CD14-positive monocyte (primary cell): ENCODE results near the gene DPH1. TPM values are rescaled to one million over a fixed set of nuclear protein-coding genes. Genes with fewer than 3 reads are reported as not detected.
A peak's percentile ranks its signal among the peaks of the same experiment; 100 is the strongest.

Experiments used
- DNase-seq, 3 donors: peaks; one replicate each; pipeline ENCODE4 v3.0.0-alpha.2; 2011 to 2022
- H2AFZ ChIP-seq: 2 replicates; pipeline ENCODE4 v1.6.0; 2012; ENCODE audit warnings: mild to moderate bottlenecking, low read depth, low read length, inconsistent platforms; ENCODE audit not compliant: insufficient read depth, poor library complexity, severe bottlenecking
- H3K27ac ChIP-seq, 2 donors: 1 replicate in 1 of 2; 2 replicates in 1 of 2; pipeline ENCODE4 v1.5.1; 2012 to 2013; ENCODE audit warnings: low read length in 2 of 2, control low read depth in 1 of 2, inconsistent platforms in 1 of 2, low read depth in 1 of 2, mild to moderate bottlenecking in 1 of 2
- H3K27me3 ChIP-seq, 2 donors: one replicate each; pipeline versions ENCODE4 v1.6.0 to v1.6.1; 2011 to 2013; ENCODE audit warnings: low read length in 2 of 2; ENCODE audit not compliant: control insufficient read depth in 2 of 2, insufficient read depth in 2 of 2
- H3K36me3 ChIP-seq, 2 donors: replicated peaks in 1 of 2; 1 replicate in 1 of 2; 2 replicates in 1 of 2; pipeline versions ENCODE4 v1.5.1 to v1.6.1; 2012 to 2013; ENCODE audit warnings: low read length in 2 of 2, control low read depth in 1 of 2, inconsistent platforms in 1 of 2, mild to moderate bottlenecking in 1 of 2; ENCODE audit not compliant: insufficient read depth in 2 of 2, control insufficient read depth in 1 of 2
- H3K4me1 ChIP-seq, 2 donors: 1 replicate in 1 of 2; 2 replicates in 1 of 2; pipeline versions ENCODE4 v1.5.1 to v1.6.1; 2012 to 2013; ENCODE audit warnings: low read length in 2 of 2, control low read depth in 1 of 2, inconsistent platforms in 1 of 2, mild to moderate bottlenecking in 1 of 2, moderate library complexity in 1 of 2; ENCODE audit not compliant: insufficient read depth in 2 of 2, control insufficient read depth in 1 of 2
- H3K4me2 ChIP-seq: replicated peaks from 2 replicates; pipeline ENCODE3; 2012; ENCODE audit warnings: low read length, moderate library complexity, mild to moderate bottlenecking; ENCODE audit not compliant: poor library complexity, severe bottlenecking; ENCODE audit errors: extremely low read depth
- H3K4me3 ChIP-seq, 3 experiments: fragments of 200-600 bp in 1 of 3; sonication (generic) in 1 of 3; replicated peaks in 1 of 3; 1 replicate in 2 of 3; 2 replicates in 1 of 3; pipeline ENCODE4 v1.5.1; 2011 to 2013; ENCODE audit warnings: low read length in 3 of 3, mild to moderate bottlenecking in 3 of 3, control low read depth in 2 of 3, low read depth in 2 of 3, inconsistent platforms in 1 of 3, moderate library complexity in 1 of 3
- H3K79me2 ChIP-seq: 2 replicates; pipeline ENCODE4 v1.6.0; 2012; ENCODE audit warnings: mild to moderate bottlenecking, control low read depth, inconsistent platforms, low read length, moderate library complexity; ENCODE audit not compliant: insufficient read depth
- H3K9ac ChIP-seq: 2 replicates; pipeline ENCODE4 v1.6.0; 2017; ENCODE audit warnings: low read length, mild to moderate bottlenecking; ENCODE audit not compliant: insufficient read depth, poor library complexity, severe bottlenecking
- H3K9me3 ChIP-seq, 2 donors: replicated peaks in 1 of 2; 1 replicate in 1 of 2; 2 replicates in 1 of 2; pipeline versions ENCODE4 v1.5.1 to v1.6.1; 2012 to 2013; ENCODE audit warnings: low read length in 2 of 2, control low read depth in 1 of 2; ENCODE audit not compliant: control insufficient read depth in 1 of 2, insufficient read depth in 1 of 2
- H4K20me1 ChIP-seq: 2 replicates; pipeline ENCODE4 v1.6.0; 2012; ENCODE audit warnings: mild to moderate bottlenecking, low read length, control low read depth, moderate library complexity; ENCODE audit not compliant: insufficient read depth
- H3K27ac Mint-ChIP-seq, 7 donors: one replicate each; pipeline ENCODE4 v1.8.0; 2020; ENCODE audit warnings: mild to moderate bottlenecking in 7 of 7, mixed read lengths in 7 of 7, moderate library complexity in 6 of 7, inconsistent platforms in 2 of 7
- H3K27me3 Mint-ChIP-seq, 3 donors: one replicate each; pipeline ENCODE4 v1.8.0; 2021 to 2022; ENCODE audit warnings: low read depth in 3 of 3, mild to moderate bottlenecking in 3 of 3, mixed read lengths in 3 of 3, moderate library complexity in 3 of 3, inconsistent platforms in 1 of 3
- H3K36me3 Mint-ChIP-seq, 2 donors: one replicate each; pipeline ENCODE4 v1.8.0; 2020; ENCODE audit warnings: mixed read lengths in 2 of 2, inconsistent platforms in 1 of 2, mild to moderate bottlenecking in 1 of 2
- H3K4me1 Mint-ChIP-seq: one replicate; pipeline ENCODE4 v1.8.0; 2020; ENCODE audit warnings: mild to moderate bottlenecking, mixed read lengths
- H3K4me3 Mint-ChIP-seq, 2 donors: one replicate each; pipeline ENCODE4 v1.8.0; 2020; ENCODE audit warnings: mild to moderate bottlenecking in 2 of 2, mixed read lengths in 2 of 2, moderate library complexity in 1 of 2
- H3K9me3 Mint-ChIP-seq, 7 donors: one replicate each; pipeline ENCODE4 v1.8.0; 2020 to 2022; ENCODE audit warnings: mixed read lengths in 7 of 7, mild to moderate bottlenecking in 6 of 7, moderate library complexity in 6 of 7, inconsistent platforms in 2 of 7
- WGBS: methylation state at CpG from one replicate; pipeline ENCODE4 v1.1.5; 2013; ENCODE audit warnings: missing lambda C conversion rate; ENCODE audit not compliant: insufficient coverage; 5-methylcytosine and 5-hydroxymethylcytosine counted together
- intact Hi-C, 2 donors: fragments of 100-400 bp; cut with micrococcal nuclease; formaldehyde crosslinking; loops; one replicate each; pipeline versions ENCODE4 v1.15.0 to v1.15.1; 2023
- polyA plus RNA-seq, 3 donors: library from polyadenylated mRNA; depleted of rRNA in 1 of 3; unstranded in 2 of 3; stranded (reverse) in 1 of 3; fragments of 300-500 nt in 2 of 3; fragments of >200 nt in 1 of 3; fragmentation: Illumina TruSeq in 2 of 3; gene quantifications; 1 replicate in 2 of 3; 2 replicates in 1 of 3; pipeline ENCODE4 v1.2.3, GENCODE V29; 2012 to 2021
- TF ChIP-seq, protein P1 (sequence below): fragments of 200-600 bp; IDR thresholded peaks from one replicate; pipeline ENCODE4 v1.8.0; 2022; ENCODE audit warnings: antibody characterized with exemption, mild to moderate bottlenecking

DPH1 gene
- polyA plus RNA-seq, 3 donors: 7.5 to 29.4 (median 9.3) TPM

DNA sequence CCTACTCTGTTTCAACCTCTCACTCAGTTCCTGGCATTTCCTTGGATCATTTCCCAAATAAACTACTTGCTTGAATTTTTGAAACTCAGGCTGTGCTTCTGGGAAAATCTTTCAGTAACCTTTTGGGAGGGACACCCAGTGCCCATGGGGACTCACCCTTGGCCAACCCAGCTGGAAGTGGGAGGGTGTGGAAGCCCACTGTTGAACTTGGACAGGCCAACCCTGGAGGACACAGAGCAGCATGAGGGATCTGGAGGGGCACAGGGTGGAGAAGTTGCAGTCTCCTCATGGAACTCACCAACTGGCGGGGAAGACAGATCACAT lies 16.0 kb upstream of the DPH1 start:
- Histone ChIP-seq H3K4me1 (no peaks in the 10 kb centered on the region), H3K36me3 (no peaks in the 10 kb centered on the region), H3K27ac (no peak overlapping the region), H3K4me3 (no peak overlapping the region), H2AFZ (no peak overlapping the region), H3K9ac (no peak overlapping the region), H3K4me2 (no peak overlapping the region), H3K79me2 (no peaks in the 10 kb centered on the region), H4K20me1 (no peaks in the 10 kb centered on the region), H3K27me3 (no peaks in the 10 kb centered on the region), H3K9me3 (peaks cover 0 to 6% of the 10 kb centered on the region in 2 donors)
- Mint-ChIP-seq H3K4me3 (no peak overlapping the region), H3K27ac (no peak overlapping the region), H3K4me1 (peaks cover 10% of the 10 kb centered on the region), H3K27me3 (peaks cover 6 to 24% (median 16%) of the 10 kb centered on the region in 3 donors), H3K36me3 (no peaks in the 10 kb centered on the region), H3K9me3 (peaks cover 0 to 6% (median 3%) of the 10 kb centered on the region in 7 donors)
- TF ChIP-seq, protein P1, sequence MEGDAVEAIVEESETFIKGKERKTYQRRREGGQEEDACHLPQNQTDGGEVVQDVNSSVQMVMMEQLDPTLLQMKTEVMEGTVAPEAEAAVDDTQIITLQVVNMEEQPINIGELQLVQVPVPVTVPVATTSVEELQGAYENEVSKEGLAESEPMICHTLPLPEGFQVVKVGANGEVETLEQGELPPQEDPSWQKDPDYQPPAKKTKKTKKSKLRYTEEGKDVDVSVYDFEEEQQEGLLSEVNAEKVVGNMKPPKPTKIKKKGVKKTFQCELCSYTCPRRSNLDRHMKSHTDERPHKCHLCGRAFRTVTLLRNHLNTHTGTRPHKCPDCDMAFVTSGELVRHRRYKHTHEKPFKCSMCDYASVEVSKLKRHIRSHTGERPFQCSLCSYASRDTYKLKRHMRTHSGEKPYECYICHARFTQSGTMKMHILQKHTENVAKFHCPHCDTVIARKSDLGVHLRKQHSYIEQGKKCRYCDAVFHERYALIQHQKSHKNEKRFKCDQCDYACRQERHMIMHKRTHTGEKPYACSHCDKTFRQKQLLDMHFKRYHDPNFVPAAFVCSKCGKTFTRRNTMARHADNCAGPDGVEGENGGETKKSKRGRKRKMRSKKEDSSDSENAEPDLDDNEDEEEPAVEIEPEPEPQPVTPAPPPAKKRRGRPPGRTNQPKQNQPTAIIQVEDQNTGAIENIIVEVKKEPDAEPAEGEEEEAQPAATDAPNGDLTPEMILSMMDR: no peak
- intact Hi-C loops: no loop called here
- 100% methylated on average over 1 of the region's 1 CpG for WGBS
- DNase-seq: no peak

DNA sequence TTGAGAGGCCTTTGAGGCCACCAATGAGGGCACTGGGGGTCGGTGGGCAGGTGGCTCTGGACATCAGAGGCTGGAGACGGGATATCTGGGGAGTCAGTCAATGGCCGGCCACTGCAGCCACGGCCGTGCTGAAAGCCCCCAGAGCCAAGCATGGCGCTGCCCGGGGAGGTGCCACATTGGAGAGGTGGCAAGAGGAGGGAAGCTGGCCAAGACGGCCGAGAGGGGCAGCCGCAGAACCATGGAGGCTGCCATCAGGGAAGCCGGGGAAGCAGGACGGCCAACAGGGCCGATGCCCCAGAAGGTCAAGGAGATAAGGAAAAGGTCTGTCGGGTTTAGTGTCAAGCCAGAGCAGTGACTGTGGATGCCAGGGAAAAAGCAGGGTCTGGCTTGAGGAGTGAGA lies 14.6 kb upstream of the DPH1 start:
- H3K9ac ChIP-seq: no peak overlapping the region
- H3K4me1 ChIP-seq: no peaks in the 10 kb centered on the region
- peaks cover 10% of the 10 kb centered on the region for H3K4me1 Mint-ChIP-seq
- no peak overlapping the region for H3K4me3 ChIP-seq
- H3K9me3 ChIP-seq: peaks cover 0 to 6% of the 10 kb centered on the region in 2 donors
- H3K9me3 Mint-ChIP-seq: peaks cover 0 to 6% (median 3%) of the 10 kb centered on the region in 7 donors
- no peak overlapping the region for H2AFZ ChIP-seq
- peak overlapping the region in 1 of 2 donors; percentile 16 for H3K4me3 Mint-ChIP-seq
- H3K36me3 Mint-ChIP-seq: no peaks in the 10 kb centered on the region
- no peak overlapping the region for H3K27ac ChIP-seq
- no peaks in the 10 kb centered on the region for H3K79me2 ChIP-seq
- TF ChIP-seq, protein P1: no peak
- no peak overlapping the region for H3K27ac Mint-ChIP-seq
- intact Hi-C loops: no loop called here
- no peak for DNase-seq
- peaks cover 0 to 8% of the 10 kb centered on the region in 2 donors for H3K27me3 ChIP-seq
- WGBS: 95% methylated on average over 14 of the region's 14 CpGs
- no peaks in the 10 kb centered on the region for H4K20me1 ChIP-seq
- no peaks in the 10 kb centered on the region for H3K36me3 ChIP-seq
- H3K27me3 Mint-ChIP-seq: peaks cover 8 to 37% (median 20%) of the 10 kb centered on the region in 3 donors
- no peak overlapping the region for H3K4me2 ChIP-seq
